IPS DF 6.9 (cell line): Measurements from ENCODE around the gene GOSR2.

Source experiments
- DNase-seq: peaks from one replicate; pipeline ENCODE4 v3.0.0-alpha.2; 2013; ENCODE audit warnings: low read depth, low spot score
- H3K27ac ChIP-seq: one replicate; pipeline ENCODE4 v1.5.1; 2013; ENCODE audit warnings: low read length, control low read depth
- H3K27me3 ChIP-seq: 2 replicates; pipeline ENCODE4 v1.6.1; 2013; ENCODE audit warnings: mild to moderate bottlenecking, low read length; ENCODE audit not compliant: control insufficient read depth, insufficient read depth
- H3K36me3 ChIP-seq: 2 replicates; pipeline ENCODE4 v1.6.1; 2013; ENCODE audit warnings: low read length; ENCODE audit not compliant: control insufficient read depth, insufficient read depth
- H3K4me1 ChIP-seq: 2 replicates; pipeline ENCODE4 v1.6.1; 2013; ENCODE audit warnings: low read length; ENCODE audit not compliant: control insufficient read depth, insufficient read depth
- H3K4me3 ChIP-seq: 2 replicates; pipeline ENCODE4 v1.5.1; 2013; ENCODE audit warnings: mild to moderate bottlenecking, low read length
- H3K9me3 ChIP-seq: 2 replicates; pipeline ENCODE4 v1.6.1; 2013; ENCODE audit warnings: low read length, inconsistent platforms; ENCODE audit not compliant: control insufficient read depth, insufficient read depth
- WGBS: extraction: QIAGEN DNeasy Blood & Tissue Kit; methylation state at CpG from one replicate; pipeline ENCODE4 v1.1.7; 2013; ENCODE audit warnings: mixed read lengths, missing lambda C conversion rate; ENCODE audit not compliant: insufficient read length, insufficient coverage; 5-methylcytosine and 5-hydroxymethylcytosine counted together

Gene GOSR2

DNA sequence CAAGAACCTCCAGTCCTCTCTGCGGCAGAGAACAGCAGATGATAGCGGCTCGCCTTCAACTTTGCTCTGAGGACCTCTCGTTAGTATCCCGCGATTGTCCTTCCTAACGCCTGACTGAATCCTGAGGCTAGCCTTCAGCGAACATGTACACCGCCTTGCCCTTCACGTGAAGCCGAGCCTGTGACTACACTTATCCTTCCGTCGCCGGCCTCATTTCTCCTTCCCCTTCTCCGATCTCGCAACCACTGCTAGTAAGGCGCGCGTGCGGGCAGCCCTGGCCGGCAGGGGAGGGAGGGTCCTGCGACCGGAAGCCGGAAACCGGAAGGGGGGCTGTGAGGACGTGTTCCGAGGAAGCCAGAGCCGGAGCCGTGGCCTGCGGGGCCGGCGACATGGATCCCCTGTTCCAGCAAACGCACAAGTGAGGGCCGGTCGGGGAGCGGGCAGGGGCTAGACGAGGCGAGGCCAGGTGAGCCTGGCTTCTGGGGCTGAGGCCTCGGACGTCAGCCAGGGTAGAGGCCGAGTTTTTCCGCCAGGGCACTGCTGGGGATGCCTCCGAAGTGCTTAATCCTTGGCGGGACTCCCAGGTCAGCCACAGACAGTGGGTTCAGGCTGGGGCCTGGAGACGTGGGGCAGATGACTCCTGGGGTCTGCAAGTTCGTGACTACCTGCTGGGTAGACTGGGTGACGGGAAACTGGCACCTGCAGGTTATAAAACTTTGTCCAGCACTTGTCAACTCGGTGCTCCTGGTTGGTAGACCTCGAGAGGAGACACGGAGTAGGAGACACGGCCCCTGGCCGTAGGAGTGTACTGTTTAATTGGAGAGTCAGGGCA, at the start of gene GOSR2:
Gene GOSR2 (plus strand): TSS at position 357 of the 832 bp plus-strand sequence. CDS start 33 bp downstream, at position 390.
- peak; percentile 60 for DNase-seq
- no CpG with 5 or more reads among the region's 52 CpGs for WGBS
- peak within 1 kb of the TSS; percentile 85 for H3K4me3 ChIP-seq

GRCh38 chr17:46873941-46874645, 48.9 kb upstream of the GOSR2 start:
- no peaks in the 10 kb centered on the region for H3K9me3 ChIP-seq
- H3K27ac ChIP-seq: no peak overlapping the region
- DNase-seq: no peak
- 0 out of 2 replicates have a peak, but pooled peaks cover 2% of the 10 kb centered on the region for H3K4me1 ChIP-seq
- WGBS: no CpG with 5 or more reads among the region's 7 CpGs
- H3K4me3 ChIP-seq: no peak overlapping the region
- no peaks in the 10 kb centered on the region for H3K36me3 ChIP-seq
- H3K27me3 ChIP-seq: no peaks in the 10 kb centered on the region

More for the DNA sequence above, at the start of gene GOSR2:
- no peaks in the 10 kb centered on the region for H3K27me3 ChIP-seq
- no peaks in the 10 kb centered on the region for H3K9me3 ChIP-seq
- H3K27ac ChIP-seq: no peak within 1 kb of the TSS
- H3K36me3 ChIP-seq: no peaks in the 10 kb centered on the region
- no peaks in the 10 kb centered on the region for H3K4me1 ChIP-seq

DNA sequence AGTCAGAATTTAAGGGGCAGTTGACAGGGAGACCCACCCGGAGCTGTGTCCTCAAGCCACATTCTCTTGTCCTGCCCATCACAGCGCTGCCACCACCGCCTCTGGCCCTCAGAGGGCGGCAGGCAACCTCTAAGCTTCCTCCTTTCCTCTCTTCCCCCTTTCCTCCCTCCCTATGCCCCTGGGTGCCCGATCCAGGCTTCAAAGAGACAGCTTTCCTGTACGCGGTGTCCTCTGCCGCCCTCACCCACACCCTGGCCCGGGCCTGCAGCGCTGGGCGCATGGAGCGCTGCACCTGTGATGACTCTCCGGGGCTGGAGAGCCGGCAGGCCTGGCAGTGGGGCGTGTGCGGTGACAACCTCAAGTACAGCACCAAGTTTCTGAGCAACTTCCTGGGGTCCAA, 48.1 kb upstream of the GOSR2 start:
- DNase-seq: no peak
- Histone ChIP-seq H3K4me1 (0 out of 2 replicates have a peak, but pooled peaks cover 2% of the 10 kb centered on the region), H3K4me3 (no peak overlapping the region), H3K27ac (no peak overlapping the region), H3K27me3 (no peaks in the 10 kb centered on the region), H3K9me3 (no peaks in the 10 kb centered on the region), H3K36me3 (no peaks in the 10 kb centered on the region)
- no CpG with 5 or more reads among the region's 16 CpGs for WGBS

GRCh38 chr17:46875849-46876352, 47.1 kb upstream of the GOSR2 start:
- no CpG with 5 or more reads among the region's 13 CpGs for WGBS
- no peaks in the 10 kb centered on the region for H3K36me3 ChIP-seq
- H3K9me3 ChIP-seq: no peaks in the 10 kb centered on the region
- 0 out of 2 replicates have a peak, but pooled peaks cover 2% of the 10 kb centered on the region for H3K4me1 ChIP-seq
- no peaks in the 10 kb centered on the region for H3K27me3 ChIP-seq
- H3K27ac ChIP-seq: no peak overlapping the region
- no peak overlapping the region for H3K4me3 ChIP-seq
- no peak for DNase-seq

DNA sequence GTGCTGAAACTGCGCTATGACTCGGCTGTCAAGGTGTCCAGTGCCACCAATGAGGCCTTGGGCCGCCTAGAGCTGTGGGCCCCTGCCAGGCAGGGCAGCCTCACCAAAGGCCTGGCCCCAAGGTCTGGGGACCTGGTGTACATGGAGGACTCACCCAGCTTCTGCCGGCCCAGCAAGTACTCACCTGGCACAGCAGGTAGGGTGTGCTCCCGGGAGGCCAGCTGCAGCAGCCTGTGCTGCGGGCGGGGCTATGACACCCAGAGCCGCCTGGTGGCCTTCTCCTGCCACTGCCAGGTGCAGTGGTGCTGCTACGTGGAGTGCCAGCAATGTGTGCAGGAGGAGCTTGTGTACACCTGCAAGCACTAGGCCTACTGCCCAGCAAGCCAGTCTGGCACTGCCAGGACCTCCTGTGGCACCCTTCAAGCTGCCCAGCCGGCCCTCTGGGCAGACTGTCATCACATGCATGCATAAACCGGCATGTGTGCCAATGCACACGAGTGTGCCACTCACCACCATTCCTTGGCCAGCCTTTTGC, 46.5 kb upstream of the GOSR2 start:
- Histone ChIP-seq H3K4me1 (0 out of 2 replicates have a peak, but pooled peaks cover 2% of the 10 kb centered on the region), H3K9me3 (no peaks in the 10 kb centered on the region), H3K36me3 (no peaks in the 10 kb centered on the region), H3K27me3 (no peaks in the 10 kb centered on the region), H3K4me3 (no peak overlapping the region), H3K27ac (no peak overlapping the region)
- no peak for DNase-seq
- no CpG with 5 or more reads among the region's 12 CpGs for WGBS

DNA sequence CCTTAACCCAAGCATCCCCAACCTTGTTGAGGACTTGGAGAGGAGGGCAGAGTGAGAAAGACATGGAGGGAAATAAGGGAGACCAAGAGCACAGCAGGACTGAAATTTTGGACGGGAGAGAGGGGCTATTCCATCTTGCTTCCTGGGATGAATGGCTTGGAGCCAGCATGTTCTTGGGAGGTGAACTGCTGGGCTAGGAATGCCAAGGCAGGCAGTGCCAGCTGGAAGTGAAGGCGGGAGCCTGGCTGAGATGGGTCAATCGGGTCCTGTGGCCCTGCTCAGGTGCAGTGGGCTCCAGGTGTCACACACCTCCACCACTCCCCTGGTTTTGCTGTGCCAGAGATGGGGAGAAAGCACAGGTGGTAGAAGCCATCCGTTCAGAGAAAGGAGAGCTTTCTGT, 46.0 kb upstream of the GOSR2 start:
- no peaks in the 10 kb centered on the region for H3K36me3 ChIP-seq
- H3K4me3 ChIP-seq: no peak overlapping the region
- DNase-seq: no peak
- H3K27me3 ChIP-seq: no peaks in the 10 kb centered on the region
- 0 out of 2 replicates have a peak, but pooled peaks cover 2% of the 10 kb centered on the region for H3K4me1 ChIP-seq
- WGBS: no CpG with 5 or more reads among the region's 4 CpGs
- H3K9me3 ChIP-seq: no peaks in the 10 kb centered on the region
- no peak overlapping the region for H3K27ac ChIP-seq

DNA sequence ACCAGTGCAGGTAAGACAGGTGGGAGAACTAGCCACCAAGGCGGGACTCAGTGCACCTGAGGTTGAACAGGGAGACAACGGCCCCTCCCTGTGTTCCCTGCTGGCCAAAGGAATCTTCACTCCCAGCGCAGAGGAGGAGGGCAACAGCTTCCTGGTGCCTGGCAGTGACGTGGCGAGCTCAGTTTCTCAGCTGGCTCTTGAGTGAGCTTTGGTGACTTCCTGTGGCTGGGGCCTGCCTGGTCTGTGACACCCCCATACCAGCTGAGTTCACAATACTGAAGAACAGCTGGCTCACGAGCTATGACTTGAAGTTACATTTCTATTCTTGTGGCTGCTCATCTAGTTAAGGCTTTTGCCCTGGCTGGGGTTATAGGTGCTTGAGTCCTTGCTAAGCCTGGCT, 45.5 kb upstream of the GOSR2 start:
- no CpG with 5 or more reads among the region's 6 CpGs for WGBS
- no peaks in the 10 kb centered on the region for H3K9me3 ChIP-seq
- no peaks in the 10 kb centered on the region for H3K36me3 ChIP-seq
- 0 out of 2 replicates have a peak, but pooled peaks cover 2% of the 10 kb centered on the region for H3K4me1 ChIP-seq
- no peak overlapping the region for H3K4me3 ChIP-seq
- no peaks in the 10 kb centered on the region for H3K27me3 ChIP-seq
- no peak overlapping the region for H3K27ac ChIP-seq
- DNase-seq: no peak

DNA sequence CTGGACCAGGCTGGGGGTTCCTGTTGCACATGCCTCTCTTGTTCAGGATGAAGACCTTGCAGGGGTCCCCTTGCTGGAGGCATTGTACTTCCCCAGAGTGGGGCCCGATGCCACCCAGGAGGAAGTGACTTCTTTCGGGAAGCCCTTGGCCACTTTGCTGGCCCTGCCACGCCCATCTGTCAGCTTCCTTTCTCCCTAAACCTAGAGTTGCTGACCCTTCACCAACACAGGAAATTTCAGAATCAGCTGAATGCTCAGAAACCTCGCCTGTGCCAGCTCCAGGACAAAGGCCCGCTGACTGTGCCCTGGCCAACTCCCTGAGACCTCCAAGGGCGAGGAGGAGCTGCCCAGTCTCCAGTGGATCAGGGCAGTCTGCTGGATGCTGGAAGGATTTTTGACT, 44.9 kb upstream of the GOSR2 start:
- no peak overlapping the region for H3K27ac ChIP-seq
- no peaks in the 10 kb centered on the region for H3K36me3 ChIP-seq
- DNase-seq: no peak
- 0 out of 2 replicates have a peak, but pooled peaks cover 2% of the 10 kb centered on the region for H3K4me1 ChIP-seq
- H3K4me3 ChIP-seq: no peak overlapping the region
- no CpG with 5 or more reads among the region's 6 CpGs for WGBS
- H3K9me3 ChIP-seq: no peaks in the 10 kb centered on the region
- H3K27me3 ChIP-seq: no peaks in the 10 kb centered on the region

DNA sequence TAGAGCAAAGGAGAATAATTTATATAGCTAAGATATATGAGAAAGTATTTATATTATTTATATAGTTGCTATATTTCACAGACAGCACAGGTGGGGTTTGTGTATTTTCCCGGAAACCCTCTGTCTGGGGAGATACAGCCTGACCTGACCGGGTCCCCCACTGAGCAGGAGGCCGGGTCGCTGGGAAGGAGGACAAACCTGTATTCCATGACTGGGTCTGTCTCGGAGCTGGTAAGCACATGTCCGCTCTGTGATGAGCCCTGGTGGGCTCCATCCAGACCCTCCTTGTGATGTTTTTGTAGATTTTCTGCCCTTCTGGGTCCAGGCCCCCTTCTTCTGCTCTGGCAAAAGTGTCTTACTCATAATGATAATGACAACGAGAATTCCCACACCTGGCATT, 43.9 kb upstream of the GOSR2 start:
- H3K4me3 ChIP-seq: no peak overlapping the region
- H3K27me3 ChIP-seq: no peaks in the 10 kb centered on the region
- no CpG with 5 or more reads among the region's 7 CpGs for WGBS
- no peak overlapping the region for H3K27ac ChIP-seq
- DNase-seq: no peak
- H3K36me3 ChIP-seq: no peaks in the 10 kb centered on the region
- 0 out of 2 replicates have a peak, but pooled peaks cover 2% of the 10 kb centered on the region for H3K4me1 ChIP-seq
- H3K9me3 ChIP-seq: no peaks in the 10 kb centered on the region

- no peak overlapping the region for H3K27ac ChIP-seq
- no CpG with 5 or more reads among the region's 5 CpGs for WGBS
- no peaks in the 10 kb centered on the region for H3K36me3 ChIP-seq
- no peak overlapping the region for H3K4me3 ChIP-seq
- no peaks in the 10 kb centered on the region for H3K9me3 ChIP-seq
- DNase-seq: no peak
- H3K27me3 ChIP-seq: no peaks in the 10 kb centered on the region
- H3K4me1 ChIP-seq: 0 out of 2 replicates have a peak, but pooled peaks cover 2% of the 10 kb centered on the region
Measured at GRCh38 chr17:46881015-46881414, 41.9 kb upstream of the GOSR2 start.
